ENCODE measurements around the gene NDUFB8.

The NDUFB8 gene

GRCh38 chr10:100479037-100479436, 50.6 kb downstream of the NDUFB8 start (continued):
- TF ChIP-seq ZBTB44 (tag by site-specific recombination; IDR thresholded peaks at IDR 0.05) (peak; percentile 57; the same call in 1 of the 2 replicates), ZNF610 (tag by site-specific recombination; IDR thresholded peaks at IDR 0.05; ENCODE audit: borderline replicate concordance) (no peak), ZNF513 (tag by site-specific recombination; IDR thresholded peaks at IDR 0.05) (no peak), ATF2 (tag by site-specific recombination; IDR thresholded peaks at IDR 0.05; ENCODE audit: low read depth) (no peak), ZSCAN30 (tag by site-specific recombination; IDR thresholded peaks at IDR 0.05) (0 out of 2 replicates have a peak, but pooled peaks have one; percentile 17), PRDM4 (tag by site-specific recombination; IDR thresholded peaks at IDR 0.05) (peak; percentile 76; the same call in 1 of the 2 replicates), OVOL3 (tag by site-specific recombination; IDR thresholded peaks at IDR 0.05) (peak; percentile 63; the same call in 1 of the 2 replicates), YY1 (tag by site-specific recombination; IDR thresholded peaks at IDR 0.05) (no peak), ZNF776 (tag by site-specific recombination; IDR thresholded peaks at IDR 0.05; ENCODE audit: borderline replicate concordance) (no peak), ZNF555 (tag by site-specific recombination; conservative IDR thresholded peaks at IDR 0.05) (no peak), ZNF654 (tag by site-specific recombination; IDR thresholded peaks at IDR 0.05; ENCODE audit: low read depth) (peak; percentile 2; the same call in 1 of the 2 replicates), ZNF596 (tag by site-specific recombination; IDR thresholded peaks at IDR 0.05) (no peak), OSR2 (tag by site-specific recombination; IDR thresholded peaks at IDR 0.05) (peak; percentile 77), ZNF701 (tag by site-specific recombination; IDR thresholded peaks at IDR 0.05) (no peak), ZNF350 (tag by site-specific recombination; IDR thresholded peaks at IDR 0.05) (no peak), ZNF2 (tag by site-specific recombination; IDR thresholded peaks at IDR 0.05) (no peak), ZXDB (tag by site-specific recombination; IDR thresholded peaks at IDR 0.05) (peak; percentile 77), KLF1 (tag by site-specific recombination; IDR thresholded peaks at IDR 0.05) (no peak), ZNF121 (tag by site-specific recombination; IDR thresholded peaks at IDR 0.05) (no peak), KLF8 (tag by site-specific recombination; IDR thresholded peaks at IDR 0.05) (no peak), PRDM6 (tag by site-specific recombination; IDR thresholded peaks at IDR 0.05) (peak; percentile 70), ZNF221 (tag by site-specific recombination; IDR thresholded peaks at IDR 0.05; ENCODE audit: borderline replicate concordance) (no peak), ZNF18 (tag by site-specific recombination; IDR thresholded peaks at IDR 0.05) (peak; percentile 61)
